Thyroid gland (tissue), 4 donors: ENCODE data around the gene TRAF4. TPM values are rescaled to one million over a fixed set of nuclear protein-coding genes. Genes with fewer than 3 reads are reported as not detected.
A peak's percentile ranks its signal among the peaks of the same experiment; 100 is the strongest.

Source experiments
- DNase-seq, 2 donors: peaks; one replicate each; pipeline ENCODE4 v3.0.0-alpha.2; 2019
- H3K27ac ChIP-seq, 3 donors: fragments of 200-600 bp; sonication (generic); 1 replicate in 2 of 3; 2 replicates in 1 of 3; pipeline ENCODE4 v1.5.1; 2016 to 2019; ENCODE audit warnings: mild to moderate bottlenecking in 1 of 3, moderate library complexity in 1 of 3
- H3K27me3 ChIP-seq: fragments of 200-600 bp; sonication (generic); one replicate; pipeline ENCODE4 v1.5.1; 2019
- H3K36me3 ChIP-seq, 2 donors: fragments of 200-600 bp; sonication (generic); one replicate each; pipeline ENCODE4 v1.5.1; 2016 to 2019
- H3K4me1 ChIP-seq, 2 donors: fragments of 200-600 bp; sonication (generic); one replicate each; pipeline ENCODE4 v1.5.1; 2017 to 2019
- H3K4me3 ChIP-seq, 3 donors: fragments of 200-600 bp; sonication (generic); replicated peaks in 1 of 3; 1 replicate in 2 of 3; 2 replicates in 1 of 3; pipeline ENCODE4 v1.5.1; 2016; ENCODE audit warnings: mild to moderate bottlenecking in 1 of 3
- H3K9me3 ChIP-seq: fragments of 200-600 bp; sonication (generic); one replicate; pipeline ENCODE4 v1.5.1; 2017
- POLR2A ChIP-seq, 2 donors: fragments of 450-650 bp; IDR thresholded peaks; one replicate each; pipeline ENCODE4 v1.6.1; 2017; ENCODE audit warnings: antibody characterized with exemption in 2 of 2, mild to moderate bottlenecking in 2 of 2, moderate library complexity in 1 of 2
- WGBS, 2 donors: methylation state at CpG; one replicate each; pipeline ENCODE4 v1.1.5; 2017; 5-methylcytosine and 5-hydroxymethylcytosine counted together
- intact Hi-C: fragments of 100-400 bp; cut with DNase I; formaldehyde crosslinking; loops from one replicate; pipeline ENCODE4 v1.15.1; 2023
- total RNA-seq, 4 donors: library from RNA; depleted of rRNA; stranded (reverse); fragments of >200 nt; gene quantifications; one replicate each; pipeline ENCODE4 v1.2.3, GENCODE V29; 2016
- TF ChIP-seq, protein P1 (sequence below), 6 experiments: fragments of 200-600 bp in 3 of 6; fragments of 450-650 bp in 3 of 6; sonication (generic) in 3 of 6; IDR thresholded peaks; one replicate each; pipeline ENCODE4 v1.5.1; 2016 to 2019; ENCODE audit warnings: antibody characterized with exemption in 6 of 6, mild to moderate bottlenecking in 2 of 6, inconsistent platforms in 1 of 6, moderate library complexity in 1 of 6

Gene TRAF4
- total RNA-seq, 4 donors from 2014 or later, result 33.3 to 64.3 (median 44.3) TPM

- no peaks in the 10 kb centered on the region for H3K4me1 ChIP-seq
- intact Hi-C loops, result no loop called here
- no peak overlapping the region for H3K4me3 ChIP-seq
- no peak overlapping the region for H3K27ac ChIP-seq
- peaks cover 32% of the 10 kb centered on the region in 2 donors for H3K36me3 ChIP-seq
- TF ChIP-seq, protein P1, sequence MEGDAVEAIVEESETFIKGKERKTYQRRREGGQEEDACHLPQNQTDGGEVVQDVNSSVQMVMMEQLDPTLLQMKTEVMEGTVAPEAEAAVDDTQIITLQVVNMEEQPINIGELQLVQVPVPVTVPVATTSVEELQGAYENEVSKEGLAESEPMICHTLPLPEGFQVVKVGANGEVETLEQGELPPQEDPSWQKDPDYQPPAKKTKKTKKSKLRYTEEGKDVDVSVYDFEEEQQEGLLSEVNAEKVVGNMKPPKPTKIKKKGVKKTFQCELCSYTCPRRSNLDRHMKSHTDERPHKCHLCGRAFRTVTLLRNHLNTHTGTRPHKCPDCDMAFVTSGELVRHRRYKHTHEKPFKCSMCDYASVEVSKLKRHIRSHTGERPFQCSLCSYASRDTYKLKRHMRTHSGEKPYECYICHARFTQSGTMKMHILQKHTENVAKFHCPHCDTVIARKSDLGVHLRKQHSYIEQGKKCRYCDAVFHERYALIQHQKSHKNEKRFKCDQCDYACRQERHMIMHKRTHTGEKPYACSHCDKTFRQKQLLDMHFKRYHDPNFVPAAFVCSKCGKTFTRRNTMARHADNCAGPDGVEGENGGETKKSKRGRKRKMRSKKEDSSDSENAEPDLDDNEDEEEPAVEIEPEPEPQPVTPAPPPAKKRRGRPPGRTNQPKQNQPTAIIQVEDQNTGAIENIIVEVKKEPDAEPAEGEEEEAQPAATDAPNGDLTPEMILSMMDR (IDR thresholded peaks at IDR 0.05), result no peak
- no peak for TF ChIP-seq POLR2A (IDR thresholded peaks at IDR 0.05)
- no peak for DNase-seq
- H3K9me3 ChIP-seq, result no peaks in the 10 kb centered on the region
- WGBS, 2 donors, result 83 to 87% methylated on average over 5 of the region's 5 CpGs
- H3K27me3 ChIP-seq, result no peaks in the 10 kb centered on the region
Observed at GRCh38 chr17:28705074-28705659, 38.6 kb upstream of the TRAF4 start.

GRCh38 chr17:28705728-28706334 lies 38.0 kb upstream of the TRAF4 start:
- Histone ChIP-seq H3K9me3 (no peaks in the 10 kb centered on the region), H3K4me1 (no peaks in the 10 kb centered on the region), H3K4me3 (no peak overlapping the region), H3K27me3 (no peaks in the 10 kb centered on the region), H3K36me3 (peaks cover 25 to 26% of the 10 kb centered on the region in 2 donors), H3K27ac (no peak overlapping the region)
- intact Hi-C loops, result no loop called here
- TF ChIP-seq, protein P1 (IDR thresholded peaks at IDR 0.05), result no peak
- TF ChIP-seq POLR2A (IDR thresholded peaks at IDR 0.05), result no peak
- 69 to 74% methylated on average over 8 to 10 of the region's 10 CpGs for WGBS, 2 donors
- no peak for DNase-seq

DNA sequence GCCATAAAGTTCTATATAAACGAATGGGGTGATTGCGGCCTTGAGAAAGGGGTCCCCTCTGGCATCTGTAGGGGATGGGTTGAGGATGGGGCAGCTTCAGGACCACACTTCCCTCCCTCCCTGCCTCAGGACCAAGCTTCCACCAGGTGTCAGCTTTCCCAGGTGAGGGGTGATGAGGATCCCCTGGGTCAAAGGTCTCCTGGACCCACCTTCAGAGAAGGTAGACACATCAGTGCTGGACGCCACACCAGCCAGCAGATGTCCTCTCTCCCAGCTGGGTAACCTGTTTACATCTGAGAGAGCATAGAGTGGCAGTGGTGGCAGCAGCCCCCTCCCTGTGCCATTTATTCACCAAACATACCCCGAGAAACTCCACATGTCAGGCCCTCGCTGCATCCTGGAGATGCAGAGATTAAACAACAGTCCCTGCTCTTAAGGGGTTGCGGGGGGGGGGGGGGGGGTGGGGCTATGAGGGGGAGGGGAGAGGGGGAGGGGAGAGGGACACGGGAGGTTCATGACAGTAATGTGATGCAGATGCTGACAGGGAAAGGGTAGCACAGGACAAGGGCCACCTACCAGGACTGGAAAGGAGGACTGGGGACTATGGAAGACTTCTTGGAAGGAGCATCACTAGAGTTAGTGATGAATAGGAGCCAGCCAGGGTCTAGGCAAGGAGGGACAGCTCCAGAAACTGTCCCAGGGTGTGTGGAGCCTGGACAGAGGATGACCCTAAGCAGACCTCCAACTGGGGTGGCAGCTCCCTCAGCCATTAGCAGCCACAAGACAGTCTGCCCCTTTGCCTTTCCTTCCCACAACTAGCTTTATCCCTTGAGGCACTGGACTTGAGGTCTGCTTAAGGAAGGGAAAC lies 37.1 kb upstream of the TRAF4 start:
- TF ChIP-seq, protein P1 (IDR thresholded peaks at IDR 0.05), result no peak
- no peak for TF ChIP-seq POLR2A (IDR thresholded peaks at IDR 0.05)
- H3K9me3 ChIP-seq, result no peaks in the 10 kb centered on the region
- H3K4me1 ChIP-seq, result peaks cover 3% of the 10 kb centered on the region in 2 donors
- no peaks in the 10 kb centered on the region for H3K27me3 ChIP-seq
- H3K27ac ChIP-seq, result no peak overlapping the region
- WGBS, 2 donors, result 54 to 62% methylated on average over 4 to 6 of the region's 7 CpGs
- no peak overlapping the region for H3K4me3 ChIP-seq
- intact Hi-C loops, result no loop called here
- H3K36me3 ChIP-seq, result peaks cover 16 to 17% of the 10 kb centered on the region in 2 donors
- DNase-seq, result no peak

DNA sequence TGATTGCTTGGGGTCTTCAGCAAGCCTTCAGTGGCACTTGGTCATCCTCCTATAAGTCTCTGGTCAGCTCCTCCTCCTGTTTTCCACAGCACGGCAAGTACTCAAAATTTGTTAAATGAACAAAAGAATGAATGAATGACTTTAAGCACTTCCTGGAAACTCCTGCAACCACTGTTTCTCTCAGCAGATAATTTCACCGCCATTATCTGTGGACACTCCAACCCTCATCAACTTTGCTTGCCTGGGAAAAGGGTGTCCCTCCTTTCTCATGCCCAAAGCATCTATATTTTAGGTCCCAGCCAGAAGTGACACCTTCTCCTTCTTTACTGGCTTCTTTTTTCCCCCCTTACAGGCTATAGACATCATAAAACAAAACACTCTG lies 36.5 kb upstream of the TRAF4 start:
- intact Hi-C loops, result no loop called here
- H3K27ac ChIP-seq, result no peak overlapping the region
- no peak overlapping the region for H3K4me3 ChIP-seq
- H3K4me1 ChIP-seq, result peaks cover 6 to 7% of the 10 kb centered on the region in 2 donors
- no peak for TF ChIP-seq POLR2A (IDR thresholded peaks at IDR 0.05)
- WGBS, 2 donors, result 93 to 94% methylated on average over 2 of the region's 2 CpGs
- H3K27me3 ChIP-seq, result no peaks in the 10 kb centered on the region
- no peaks in the 10 kb centered on the region for H3K9me3 ChIP-seq
- no peak for DNase-seq
- H3K36me3 ChIP-seq, result peaks cover 11% of the 10 kb centered on the region in 2 donors

DNA sequence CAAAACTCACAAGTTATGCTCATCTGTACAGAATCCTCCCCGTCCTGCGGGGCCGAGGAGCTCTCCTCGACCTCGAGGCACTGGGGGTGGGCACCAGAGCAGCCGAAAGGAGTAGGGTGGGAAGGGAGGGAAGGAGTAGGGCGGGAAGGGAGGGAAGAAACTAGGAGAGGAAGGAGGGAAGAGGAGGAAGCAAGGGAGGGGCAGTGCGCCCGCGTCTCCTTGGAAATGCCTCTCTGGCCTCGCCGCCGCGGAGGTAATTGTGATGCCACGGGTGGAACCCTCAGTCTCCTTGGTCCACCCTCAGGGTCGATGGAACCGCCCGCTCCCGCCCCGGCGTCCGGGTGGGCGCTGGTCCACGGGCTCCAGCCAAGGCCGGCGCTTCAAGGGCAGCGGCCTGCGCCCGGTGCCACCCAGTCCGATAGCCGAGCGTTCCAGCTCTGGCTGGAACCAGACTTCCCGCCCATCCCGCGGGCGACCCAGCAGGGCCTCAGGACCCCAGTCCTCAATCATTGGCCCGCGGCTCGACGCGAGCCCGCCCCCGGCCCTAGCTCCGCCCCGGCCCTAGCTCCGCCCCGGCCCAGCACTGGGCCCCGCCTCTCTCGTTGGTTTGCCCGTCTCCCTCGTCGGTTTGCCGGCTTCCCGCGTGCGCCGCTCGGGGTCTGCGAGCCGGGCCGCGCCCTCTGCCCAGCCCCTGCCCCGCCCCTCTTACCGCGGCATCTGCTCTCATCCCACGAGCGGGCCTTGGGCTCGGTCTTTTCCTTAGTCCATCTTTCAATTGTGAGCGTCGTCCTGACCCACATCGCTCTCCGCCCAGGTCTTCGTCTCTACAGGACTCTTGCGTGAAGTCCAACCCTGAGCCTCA lies 32.7 kb upstream of the TRAF4 start:
- intact Hi-C loops, result no loop called here
- DNase-seq, result peak; percentile 76 to 82
- H3K9me3 ChIP-seq, result no peaks in the 10 kb centered on the region

More for the DNA sequence above, 32.7 kb upstream of the TRAF4 start:
- H3K36me3 ChIP-seq, result peaks cover 13% of the 10 kb centered on the region in 2 donors
- 2 to 4% methylated on average over 19 to 45 of the region's 74 CpGs for WGBS, 2 donors
- H3K4me1 ChIP-seq, result peaks cover 6 to 12% of the 10 kb centered on the region in 2 donors
- TF ChIP-seq POLR2A (IDR thresholded peaks at IDR 0.05), result peak in 1 of 2 donors; percentile 58
- TF ChIP-seq, protein P1 (IDR thresholded peaks at IDR 0.05), result no peak
- H3K27me3 ChIP-seq, result no peaks in the 10 kb centered on the region
- peak overlapping the region; percentile 73 to 83 (median 78) for H3K27ac ChIP-seq
- H3K4me3 ChIP-seq, result peak overlapping the region in 2 of 3 donors; percentile 16 to 48
